Mesenchymal stem cell (in vitro differentiated cells and primary cell): ENCODE results near the gene TXNDC12.

Experiments used
- DNase-seq: peaks from one replicate; pipeline ENCODE4 v3.0.0-alpha.2; 2013
- H2AFZ ChIP-seq: one replicate; pipeline ENCODE4 v1.6.1; 2013; ENCODE audit warnings: low read depth, mild to moderate bottlenecking, control low read depth, inconsistent platforms, low read length, moderate library complexity
- H2AK5ac ChIP-seq: 2 replicates; pipeline ENCODE4 v1.6.1; 2013; ENCODE audit warnings: low read length, moderate library complexity, mild to moderate bottlenecking, inconsistent platforms; ENCODE audit not compliant: severe bottlenecking
- H2BK120ac ChIP-seq: one replicate; pipeline ENCODE4 v1.6.1; 2013; ENCODE audit warnings: low read depth, mild to moderate bottlenecking, inconsistent platforms, low read length, moderate library complexity
- H2BK12ac ChIP-seq, 2 experiments: one replicate each; pipeline ENCODE4 v1.6.1; 2013; ENCODE audit warnings: inconsistent platforms in 2 of 2, low read length in 2 of 2, mild to moderate bottlenecking in 2 of 2, moderate library complexity in 2 of 2, control low read depth in 1 of 2
- H2BK15ac ChIP-seq: one replicate; pipeline ENCODE4 v1.6.1; 2013; ENCODE audit warnings: mild to moderate bottlenecking, low read depth, inconsistent platforms; ENCODE audit not compliant: poor library complexity, severe bottlenecking
- H2BK5ac ChIP-seq: 2 replicates; pipeline ENCODE4 v1.6.1; 2013; ENCODE audit warnings: low read depth, mild to moderate bottlenecking, low read length, control low read depth, inconsistent platforms; ENCODE audit not compliant: poor library complexity, severe bottlenecking
- H3K14ac ChIP-seq, 2 experiments: one replicate each; pipeline ENCODE4 v1.6.1; 2013; ENCODE audit warnings: inconsistent platforms in 2 of 2, low read length in 2 of 2, control low read depth in 1 of 2, mild to moderate bottlenecking in 1 of 2, moderate library complexity in 1 of 2
- H3K18ac ChIP-seq, 2 experiments: one replicate each; pipeline ENCODE4 v1.6.1; 2013; ENCODE audit warnings: inconsistent platforms in 2 of 2, low read length in 2 of 2, control low read depth in 1 of 2, low read depth in 1 of 2, mild to moderate bottlenecking in 1 of 2
- H3K23ac ChIP-seq, 2 experiments: one replicate each; pipeline ENCODE4 v1.6.1; 2013; ENCODE audit warnings: inconsistent platforms in 2 of 2, low read length in 2 of 2, mild to moderate bottlenecking in 2 of 2, moderate library complexity in 2 of 2, control low read depth in 1 of 2
- H3K27ac ChIP-seq: 2 replicates; pipeline ENCODE4 v1.5.1; 2013; ENCODE audit warnings: mild to moderate bottlenecking, moderate library complexity, low read length, control low read depth, inconsistent platforms; ENCODE audit not compliant: poor library complexity, severe bottlenecking
- H3K27me3 ChIP-seq, 2 experiments: 2 replicates each; pipeline versions ENCODE4 v1.6.1 to v1.7.0; 2013; ENCODE audit warnings: low read length in 2 of 2, mild to moderate bottlenecking in 2 of 2, moderate library complexity in 2 of 2, control low read depth in 1 of 2, inconsistent platforms in 1 of 2; ENCODE audit not compliant: control insufficient read depth in 1 of 2, insufficient read depth in 1 of 2
- H3K36me3 ChIP-seq, 2 experiments: 2 replicates each; pipeline versions ENCODE4 v1.6.1 to v1.7.0; 2013; ENCODE audit warnings: low read length in 2 of 2, control low read depth in 1 of 2, inconsistent platforms in 1 of 2, low read depth in 1 of 2, mild to moderate bottlenecking in 1 of 2; ENCODE audit not compliant: insufficient read depth in 2 of 2, control insufficient read depth in 1 of 2
- H3K4ac ChIP-seq, 2 experiments: one replicate each; pipeline ENCODE4 v1.6.1; 2013; ENCODE audit warnings: inconsistent platforms in 2 of 2, low read length in 2 of 2, mild to moderate bottlenecking in 2 of 2, moderate library complexity in 2 of 2, control low read depth in 1 of 2, low read depth in 1 of 2
- H3K4me1 ChIP-seq: 2 replicates; pipeline ENCODE4 v1.6.1; 2013; ENCODE audit warnings: low read depth, low read length, control low read depth; ENCODE audit not compliant: control insufficient read depth, insufficient read depth
- H3K4me2 ChIP-seq: 2 replicates; pipeline ENCODE4 v1.6.1; 2013; ENCODE audit warnings: low read length, mild to moderate bottlenecking, inconsistent platforms; ENCODE audit not compliant: poor library complexity, severe bottlenecking
- H3K4me3 ChIP-seq, 2 experiments: 2 replicates each; pipeline versions ENCODE4 v1.5.1 to v1.7.0; 2013; ENCODE audit warnings: low read length in 2 of 2, mild to moderate bottlenecking in 2 of 2, control low read depth in 1 of 2, low read depth in 1 of 2; ENCODE audit not compliant: insufficient read depth in 1 of 2
- H3K79me1 ChIP-seq: replicated peaks from 2 replicates; pipeline ENCODE4 v1.6.1; 2013; ENCODE audit warnings: mild to moderate bottlenecking, control low read depth, low read length, inconsistent platforms; ENCODE audit not compliant: poor library complexity, severe bottlenecking
- H3K9ac ChIP-seq: 2 replicates; pipeline ENCODE4 v1.7.0; 2013; ENCODE audit warnings: mild to moderate bottlenecking, low read length, moderate library complexity
- H3K9me3 ChIP-seq: 2 replicates; pipeline ENCODE4 v1.7.0; 2013; ENCODE audit warnings: mild to moderate bottlenecking, low read length; ENCODE audit not compliant: control insufficient read depth
- H4K8ac ChIP-seq: one replicate; pipeline ENCODE4 v1.6.1; 2013; ENCODE audit warnings: inconsistent platforms, mild to moderate bottlenecking, low read length, moderate library complexity
- H4K91ac ChIP-seq: one replicate; pipeline ENCODE4 v1.6.1; 2013; ENCODE audit warnings: mild to moderate bottlenecking, low read length, inconsistent platforms
- WGBS: methylation state at CpG from one replicate; pipeline ENCODE4 v1.1.7; 2013; ENCODE audit warnings: mixed read lengths; 5-methylcytosine and 5-hydroxymethylcytosine counted together

TXNDC12 gene

DNA sequence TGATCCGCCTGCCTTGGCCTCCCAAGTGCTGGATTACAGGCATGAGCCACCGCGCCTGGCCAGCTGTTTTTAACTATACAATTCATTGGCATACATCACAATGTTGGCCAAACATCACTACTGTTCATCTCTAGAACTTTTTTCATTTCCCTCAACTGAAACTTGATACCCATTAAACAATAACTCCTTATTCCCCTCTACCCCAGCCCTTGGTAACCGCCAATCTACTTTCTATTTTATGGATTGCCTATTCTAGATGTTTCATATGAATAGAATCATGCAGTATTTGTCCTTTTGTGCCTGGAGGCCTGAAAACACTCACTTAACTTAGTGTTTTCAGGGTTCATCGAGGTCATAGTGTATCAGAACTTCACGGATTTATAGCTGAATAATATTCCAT, 17.3 kb upstream of the TXNDC12 start:
- no peaks in the 10 kb centered on the region for H3K27me3 ChIP-seq
- no peak overlapping the region for H4K8ac ChIP-seq
- over 99% methylated on average over 4 of the region's 6 CpGs for whole genome bisulfite sequencing
- no peak overlapping the region for H3K9ac ChIP-seq
- no peak overlapping the region for H3K23ac ChIP-seq
- no peaks in the 10 kb centered on the region for H3K4me1 ChIP-seq
- H3K14ac ChIP-seq, result no peak overlapping the region
- H2BK15ac ChIP-seq, result no peak overlapping the region
- no peak overlapping the region for H3K18ac ChIP-seq
- no peak overlapping the region for H2BK12ac ChIP-seq
- H3K79me1 ChIP-seq, result peaks cover 9% of the 10 kb centered on the region
- H4K91ac ChIP-seq, result no peak overlapping the region
- no peaks in the 10 kb centered on the region for H3K9me3 ChIP-seq
- peaks cover 20 to 49% of the 10 kb centered on the region in 2 experiments for H3K36me3 ChIP-seq
- no peak overlapping the region for H3K4me3 ChIP-seq
- H2BK5ac ChIP-seq, result no peak overlapping the region
- no peak overlapping the region for H2BK120ac ChIP-seq
- no peak overlapping the region for H3K4ac ChIP-seq
- no peak for DNase-seq
- no peak overlapping the region for H2AK5ac ChIP-seq
- H3K27ac ChIP-seq, result no peak overlapping the region
- H2AFZ ChIP-seq, result no peak overlapping the region
- H3K4me2 ChIP-seq, result no peak overlapping the region

DNA sequence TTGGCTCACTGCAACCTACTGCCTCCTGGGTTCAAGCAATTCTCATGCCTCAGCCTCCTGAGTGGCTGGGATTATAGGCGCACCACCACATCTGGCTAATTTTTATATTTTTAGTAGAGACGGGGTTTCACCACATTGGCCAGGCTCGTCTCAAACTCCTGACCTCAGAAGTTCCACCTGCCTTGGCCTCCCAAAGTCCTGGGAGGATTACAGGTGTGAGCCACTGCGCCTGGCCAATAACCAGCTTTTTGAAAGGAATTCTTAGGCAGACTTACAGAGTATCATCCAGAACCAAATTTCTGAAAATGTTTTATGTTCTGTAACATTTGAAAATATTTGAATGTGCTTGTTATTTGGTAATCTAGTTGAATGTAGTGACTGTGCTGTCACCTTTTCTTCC, 15.7 kb upstream of the TXNDC12 start:
- no peak overlapping the region for H3K14ac ChIP-seq
- no peak overlapping the region for H3K23ac ChIP-seq
- H3K79me1 ChIP-seq, result peaks cover 3% of the 10 kb centered on the region
- H2BK120ac ChIP-seq, result no peak overlapping the region
- H2AK5ac ChIP-seq, result no peak overlapping the region
- no peaks in the 10 kb centered on the region for H3K4me1 ChIP-seq
- 98% methylated on average over 3 of the region's 4 CpGs for WGBS
- H3K27ac ChIP-seq, result no peak overlapping the region
- H3K18ac ChIP-seq, result no peak overlapping the region
- H3K4me3 ChIP-seq, result no peak overlapping the region
- H3K36me3 ChIP-seq, result peaks cover 22 to 56% of the 10 kb centered on the region in 2 experiments
- H2BK15ac ChIP-seq, result no peak overlapping the region
- no peak for DNase-seq
- no peak overlapping the region for H2AFZ ChIP-seq
- no peaks in the 10 kb centered on the region for H3K27me3 ChIP-seq
- no peaks in the 10 kb centered on the region for H3K9me3 ChIP-seq
- H4K91ac ChIP-seq, result no peak overlapping the region
- H3K4ac ChIP-seq, result no peak overlapping the region
- no peak overlapping the region for H3K9ac ChIP-seq
- H2BK12ac ChIP-seq, result no peak overlapping the region
- no peak overlapping the region for H3K4me2 ChIP-seq
- H4K8ac ChIP-seq, result no peak overlapping the region
- H2BK5ac ChIP-seq, result no peak overlapping the region

DNA sequence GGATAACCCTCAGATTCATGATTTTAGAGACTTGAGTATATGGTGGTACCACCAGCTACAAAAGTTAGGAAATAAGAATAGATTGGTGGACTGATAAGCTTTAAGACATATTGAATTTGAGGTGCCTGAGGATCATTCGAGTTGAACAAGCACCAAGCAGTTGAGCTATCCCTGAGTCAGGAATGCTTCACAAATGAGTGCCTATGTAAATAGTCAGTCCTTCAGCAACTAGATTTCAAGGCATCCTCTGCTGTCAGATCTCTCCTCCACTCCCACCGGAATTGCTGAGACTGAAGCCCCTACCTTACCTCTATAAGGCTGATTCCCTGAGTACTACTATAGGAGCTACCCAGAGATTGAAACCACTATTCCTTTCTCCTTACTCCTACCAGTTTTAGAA, 8.2 kb upstream of the TXNDC12 start:
- Histone ChIP-seq H3K23ac (no peak overlapping the region), H3K27ac (no peak overlapping the region), H3K27me3 (no peaks in the 10 kb centered on the region), H3K4me3 (no peak overlapping the region), H3K4me1 (peaks cover 2% of the 10 kb centered on the region), H2BK15ac (no peak overlapping the region), H3K79me1 (peaks cover 14% of the 10 kb centered on the region), H2AK5ac (no peak overlapping the region), H3K4ac (no peak overlapping the region), H3K14ac (no peak overlapping the region), H3K9me3 (no peaks in the 10 kb centered on the region), H3K9ac (no peak overlapping the region), H2BK120ac (no peak overlapping the region), H2BK5ac (no peak overlapping the region), H2BK12ac (no peak overlapping the region), H3K4me2 (no peak overlapping the region), H3K36me3 (peaks cover 30 to 73% of the 10 kb centered on the region in 2 experiments), H4K91ac (no peak overlapping the region), H4K8ac (no peak overlapping the region), H2AFZ (no peak overlapping the region), H3K18ac (no peak overlapping the region)
- DNase-seq, result no peak
- 91% methylated on average over 2 of the region's 2 CpGs for WGBS

DNA sequence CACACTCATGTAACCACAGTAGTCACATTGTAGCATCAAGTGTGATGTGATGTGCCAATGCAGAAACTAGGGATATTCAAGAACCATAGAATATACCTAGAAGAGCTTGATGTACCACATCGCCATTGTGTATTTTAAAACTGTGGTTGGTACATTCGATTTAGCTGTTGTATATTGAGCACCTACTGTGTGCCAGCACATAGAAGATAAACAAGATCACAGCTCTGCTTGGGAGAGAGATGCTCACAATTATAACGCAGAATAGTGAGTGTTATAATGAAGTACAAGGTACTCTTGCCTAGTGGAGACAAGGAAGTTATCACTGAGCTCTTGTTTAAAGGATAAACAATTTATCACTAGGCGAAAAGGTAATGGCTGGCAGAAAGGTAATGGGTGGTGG, 5.8 kb upstream of the TXNDC12 start:
- DNase-seq, result no peak
- no peak overlapping the region for H4K91ac ChIP-seq
- H2AK5ac ChIP-seq, result no peak overlapping the region
- no peak overlapping the region for H3K14ac ChIP-seq
- no peak overlapping the region for H4K8ac ChIP-seq
- no peaks in the 10 kb centered on the region for H3K27me3 ChIP-seq
- no peak overlapping the region for H3K9ac ChIP-seq
- no peak overlapping the region for H2BK5ac ChIP-seq
- H3K4me2 ChIP-seq, result no peak overlapping the region
- no peak overlapping the region for H3K4me3 ChIP-seq
- no peak overlapping the region for H2BK15ac ChIP-seq
- no peak overlapping the region for H3K27ac ChIP-seq
- H3K18ac ChIP-seq, result no peak overlapping the region
- WGBS, result 97% methylated on average over 4 of the region's 4 CpGs
- H3K23ac ChIP-seq, result no peak overlapping the region
- no peak overlapping the region for H2AFZ ChIP-seq
- no peaks in the 10 kb centered on the region for H3K9me3 ChIP-seq
- H3K79me1 ChIP-seq, result peaks cover 12% of the 10 kb centered on the region
- H3K4ac ChIP-seq, result no peak overlapping the region
- peaks cover 2% of the 10 kb centered on the region for H3K4me1 ChIP-seq
- H3K36me3 ChIP-seq, result peaks cover 20 to 52% of the 10 kb centered on the region in 2 experiments
- H2BK12ac ChIP-seq, result no peak overlapping the region
- H2BK120ac ChIP-seq, result no peak overlapping the region
